D341Med (cell line): ENCODE measurements around the gene EHF.

Source experiments
- DNase-seq: peaks from one replicate; pipeline ENCODE4 v3.0.0; 2012; ENCODE audit warnings: low spot score

The EHF gene

DNA sequence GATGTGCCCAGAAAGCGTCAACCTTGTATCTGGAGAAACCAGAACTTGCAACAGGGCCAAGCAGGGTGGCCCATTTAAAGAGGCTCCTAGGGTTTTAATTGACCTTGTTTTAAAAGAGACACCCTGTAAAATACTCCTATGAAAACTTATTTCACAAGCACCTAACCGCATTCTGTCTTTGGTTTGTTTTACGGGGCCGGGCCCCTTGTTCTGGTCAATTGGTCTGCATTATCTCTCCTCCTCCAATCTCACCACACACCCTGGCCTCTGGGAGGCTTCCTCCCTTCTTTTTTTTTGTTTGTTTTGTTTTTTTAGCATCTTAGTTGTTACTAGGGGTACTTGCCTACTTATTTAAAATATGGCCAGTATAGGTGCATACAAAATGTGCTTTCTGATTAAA, 4.7 kb downstream of the EHF start:
- DNase-seq: no peak

DNA sequence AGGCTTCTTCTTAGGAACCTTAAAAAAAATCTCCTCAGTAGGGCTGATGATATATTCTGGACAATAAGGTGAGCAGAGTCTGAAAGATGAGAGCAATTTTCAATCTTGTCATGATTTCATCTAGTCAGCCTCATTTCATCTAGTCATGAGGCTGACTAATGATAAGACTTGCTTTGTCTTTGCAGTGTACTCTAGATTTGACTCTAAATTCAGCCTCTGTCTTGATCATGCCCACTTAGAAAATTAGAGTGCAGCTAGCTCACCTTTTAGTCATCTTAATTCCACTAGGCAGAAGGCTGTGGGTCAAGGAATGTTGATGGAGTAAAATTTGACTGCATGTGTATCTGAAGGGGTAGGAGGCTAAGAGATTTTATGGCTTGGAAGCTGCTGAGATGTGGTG, 5.5 kb downstream of the EHF start:
- no peak for DNase-seq

DNA sequence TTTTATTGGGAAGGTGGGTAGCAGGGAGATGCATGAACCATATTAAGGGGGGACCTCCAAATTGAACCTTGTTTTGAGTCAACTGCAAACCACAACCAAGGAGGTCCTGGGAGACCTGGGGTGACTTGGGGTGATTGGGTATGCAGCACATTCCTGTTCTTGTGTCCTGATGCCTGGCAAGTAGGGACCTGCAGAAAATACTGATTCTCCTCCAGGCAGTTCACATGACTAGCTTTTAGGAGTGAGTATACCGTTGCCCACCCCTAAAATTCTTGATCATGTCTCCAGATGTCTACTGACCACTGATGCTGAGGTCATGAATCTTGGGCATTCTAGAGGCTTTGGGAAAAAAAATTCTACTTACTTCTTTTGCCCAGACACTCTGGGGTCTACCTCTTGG, 6.3 kb downstream of the EHF start:
- no peak for DNase-seq

DNA sequence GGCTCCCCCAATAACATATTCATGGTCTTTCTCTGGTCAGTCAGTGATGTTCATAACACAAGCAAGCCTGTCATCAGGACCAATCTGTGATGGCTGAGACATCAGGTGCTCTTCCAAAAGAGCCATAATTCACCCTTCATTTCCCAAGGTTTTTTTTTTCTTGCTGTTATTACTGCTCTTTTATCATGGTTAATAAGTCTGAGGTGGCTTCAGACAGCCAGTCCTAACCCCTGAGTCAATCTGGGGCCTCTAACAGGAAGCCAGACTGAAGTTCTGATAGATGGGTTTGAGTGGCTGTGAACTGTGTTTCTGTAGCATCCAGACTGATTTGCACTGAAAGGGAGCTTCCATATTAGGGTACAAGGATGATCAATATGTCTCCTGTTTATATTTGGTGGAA, 8.8 kb downstream of the EHF start:
- DNase-seq: no peak

DNA sequence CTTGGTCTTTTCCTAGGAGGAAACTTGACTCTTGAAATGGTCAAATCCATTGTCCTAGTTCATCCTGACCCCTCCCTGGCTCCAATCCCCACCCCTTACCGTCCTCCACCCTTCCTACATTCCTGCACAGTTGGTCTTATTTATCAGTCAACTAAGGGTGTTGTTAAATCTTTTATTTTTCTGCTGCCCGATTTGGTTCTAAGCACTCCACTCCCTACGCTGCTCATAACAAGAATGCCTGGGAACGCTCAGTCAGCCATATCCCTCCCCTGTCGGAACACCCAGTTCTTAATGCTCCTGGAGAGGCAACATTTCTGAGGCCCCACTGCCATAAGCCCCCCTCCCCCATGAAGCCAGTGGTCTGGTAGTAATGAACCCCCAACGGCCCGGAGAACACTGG, 9.7 kb downstream of the EHF start:
- DNase-seq: no peak

DNA sequence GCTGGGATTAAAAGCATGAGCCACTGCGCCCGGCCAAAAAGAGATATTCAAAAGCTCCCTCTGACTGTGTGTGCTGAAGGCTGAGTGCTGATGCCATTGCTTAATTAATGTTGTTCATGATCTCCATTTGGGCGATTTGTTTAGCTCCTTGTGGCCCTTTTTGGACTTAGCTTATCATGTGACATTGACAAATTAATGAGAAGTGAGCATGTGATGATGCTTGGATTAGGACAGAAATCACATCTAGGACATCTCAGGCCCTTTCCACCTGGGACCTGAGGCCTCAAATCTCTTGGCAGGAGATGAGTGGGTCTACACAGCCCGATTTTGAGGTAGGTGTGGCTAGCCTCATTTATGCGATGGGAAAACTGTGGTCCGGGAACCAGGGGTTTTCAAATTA, 10.4 kb downstream of the EHF start:
- DNase-seq: no peak

DNA sequence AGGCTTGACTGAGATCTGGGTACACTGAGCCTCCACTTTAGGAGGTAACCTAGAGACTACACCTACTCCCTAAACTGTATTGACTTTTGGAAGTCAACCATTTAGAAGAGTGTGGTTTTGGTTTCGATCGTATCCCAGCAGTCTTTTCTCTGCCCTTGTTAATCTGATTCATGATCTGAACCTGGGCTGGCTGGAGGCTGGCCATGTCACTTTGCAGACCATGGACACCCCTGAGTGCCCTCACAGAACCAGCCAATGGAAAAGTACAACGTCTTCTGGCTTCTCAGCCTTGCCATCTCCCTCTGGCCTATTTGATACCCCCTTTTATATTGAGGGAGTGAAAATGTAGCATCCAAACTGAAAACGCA, 10.8 kb downstream of the EHF start:
- DNase-seq: no peak

DNA sequence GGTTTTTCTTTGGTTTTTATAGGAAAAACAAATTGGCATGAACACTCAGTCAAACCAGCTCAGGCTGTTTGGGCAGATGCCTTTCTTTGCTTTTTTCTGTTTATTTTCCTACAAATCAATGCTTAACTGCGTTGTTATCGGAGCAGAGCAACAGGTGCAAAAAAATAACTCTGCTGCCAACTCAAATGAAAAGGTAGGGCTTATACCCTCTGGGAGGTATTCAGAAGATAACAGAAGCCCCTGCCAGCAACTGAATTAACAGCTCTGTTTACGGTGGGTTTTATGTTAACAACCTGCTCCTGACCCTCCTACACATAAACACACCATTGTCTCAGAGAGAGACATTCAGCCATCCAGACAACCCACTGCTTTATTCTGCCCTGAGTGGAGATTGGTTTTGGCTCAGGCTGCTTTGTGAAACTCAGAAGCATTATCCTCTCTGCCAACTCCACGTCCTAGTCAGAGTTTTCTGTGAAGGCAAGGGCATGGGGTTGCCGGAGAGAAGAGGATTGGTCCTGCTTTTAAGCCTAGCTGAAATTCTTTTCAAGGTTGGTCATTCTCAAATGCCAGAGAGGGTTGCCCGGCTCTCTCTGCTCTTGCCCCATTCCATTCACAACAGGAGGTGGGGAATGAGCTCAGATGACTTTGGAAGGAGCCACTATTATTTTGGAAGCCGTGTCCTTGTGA, 11.4 kb downstream of the EHF start:
- no peak for DNase-seq

DNA sequence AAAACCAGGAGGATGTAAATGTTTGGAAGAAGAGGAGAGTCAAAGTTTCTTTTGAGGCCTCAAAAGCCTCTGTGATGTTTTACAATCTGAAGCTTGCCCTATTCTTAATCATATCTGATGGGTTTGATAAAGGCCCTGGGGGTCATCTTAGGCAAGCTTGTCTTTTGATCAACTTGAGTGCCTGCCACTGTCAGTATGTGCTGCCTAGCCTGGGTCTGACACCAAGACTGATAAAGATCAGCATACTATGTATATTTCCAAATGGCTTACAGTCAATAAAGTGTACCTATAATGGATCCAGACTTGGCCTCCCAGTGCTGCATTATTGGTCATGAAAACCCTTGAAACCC, 12.7 kb downstream of the EHF start:
- DNase-seq: no peak

DNA sequence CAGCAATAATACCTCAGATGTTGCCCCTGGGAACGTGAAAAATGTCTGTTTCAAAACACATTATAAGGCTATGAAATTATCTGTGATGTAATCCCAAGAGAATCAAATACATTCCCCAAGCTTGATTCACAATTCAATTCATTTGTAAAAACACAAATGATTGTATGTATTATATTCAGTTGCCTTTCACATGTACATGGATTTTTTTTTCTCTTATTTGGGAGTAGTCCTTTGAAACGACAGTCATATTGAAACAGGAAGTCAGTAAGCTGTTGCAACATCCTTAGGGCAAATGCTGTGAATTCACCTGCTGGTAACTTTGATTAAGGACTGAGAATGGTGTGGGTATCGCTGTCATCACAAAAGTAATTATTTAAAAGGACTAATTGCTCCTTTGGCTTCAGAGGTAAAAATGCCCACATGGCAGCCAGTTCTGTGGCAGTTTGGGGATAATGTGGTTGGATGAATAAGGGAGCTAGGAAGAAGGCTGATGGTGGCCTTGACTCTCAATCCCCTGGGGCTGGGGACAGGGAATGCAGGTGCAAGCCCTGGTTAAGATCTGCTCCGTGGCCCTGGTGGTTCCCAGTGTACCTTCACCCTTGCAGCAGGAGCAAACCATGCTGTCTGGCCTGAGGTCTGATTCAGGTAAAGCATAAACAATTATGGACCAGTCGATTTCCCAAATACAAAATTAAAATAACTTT, 13.2 kb downstream of the EHF start:
- no peak for DNase-seq

DNA sequence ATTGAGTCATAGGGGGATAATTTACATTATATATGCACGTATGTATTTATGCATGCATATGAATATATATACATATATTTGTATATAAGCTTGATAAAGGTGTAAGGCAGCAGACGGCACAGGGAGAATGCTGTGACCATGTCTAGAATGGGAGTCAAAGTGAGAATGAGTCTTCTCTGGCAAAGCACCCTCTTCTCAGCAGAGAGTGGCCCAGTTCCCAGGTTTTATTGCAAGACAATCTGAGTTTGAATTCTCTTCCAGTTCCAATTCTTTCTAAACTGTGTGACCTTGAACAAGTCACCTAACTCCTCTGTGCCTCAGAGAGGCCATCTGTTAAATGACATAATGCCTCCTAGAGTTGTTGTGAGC, 13.8 kb downstream of the EHF start:
- no peak for DNase-seq

DNA sequence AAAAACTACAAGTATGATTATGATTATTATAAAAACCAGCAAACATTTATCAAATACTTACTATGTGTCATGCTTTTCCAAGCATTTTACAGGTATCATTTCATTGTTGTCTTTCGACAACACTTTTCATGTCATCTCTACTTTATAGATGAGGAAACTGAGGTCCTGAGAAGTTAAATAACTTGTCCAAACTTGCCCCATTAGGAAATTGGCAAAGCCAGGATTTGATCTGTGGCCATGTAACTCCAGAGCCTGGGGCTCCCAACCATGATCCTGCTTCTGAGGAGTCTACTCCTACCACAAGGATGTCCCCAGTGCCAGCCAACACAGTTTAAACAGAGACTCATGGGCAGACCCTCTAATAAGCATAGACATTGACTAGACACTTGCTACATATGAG, 15.2 kb downstream of the EHF start:
- DNase-seq: no peak

DNA sequence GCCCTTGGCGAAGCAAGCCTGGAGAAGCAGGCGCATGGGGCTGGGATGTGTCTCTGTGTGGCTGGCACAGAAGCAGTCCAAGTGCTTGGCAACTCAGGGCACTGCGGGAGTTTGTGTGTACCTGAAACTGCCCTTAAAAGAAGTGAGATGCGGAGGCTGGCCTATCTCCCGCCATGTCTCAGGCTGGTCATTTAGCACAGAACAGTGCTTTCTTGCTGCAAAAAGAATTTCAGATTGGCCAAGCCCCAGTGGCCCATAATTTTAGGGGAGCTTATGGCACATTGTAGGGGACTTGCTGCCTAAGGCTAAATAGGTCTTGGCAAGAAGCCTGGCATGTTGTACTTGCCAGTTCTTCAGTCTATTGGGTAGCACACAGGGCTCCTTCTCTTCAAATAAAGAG, 16.4 kb downstream of the EHF start:
- DNase-seq: no peak

DNA sequence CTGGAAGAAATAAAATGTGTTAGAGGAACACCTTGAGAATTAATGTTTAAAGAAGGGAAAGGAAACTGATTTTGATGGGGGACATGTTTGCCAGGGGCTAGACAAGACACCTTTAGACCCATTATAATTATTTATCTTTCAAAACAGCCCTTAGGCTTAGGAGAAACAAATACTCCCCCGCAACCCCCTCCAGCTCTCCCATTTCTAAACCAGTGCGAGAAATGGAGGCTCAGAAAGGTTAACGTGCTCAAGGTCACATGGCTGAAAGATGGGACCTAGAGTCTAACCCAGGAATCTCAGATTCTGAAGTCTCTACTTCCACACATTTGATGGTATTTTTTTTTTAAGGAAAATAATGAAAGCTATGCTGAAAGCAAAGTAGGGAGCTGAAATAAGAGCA, 18.0 kb downstream of the EHF start:
- no peak for DNase-seq

DNA sequence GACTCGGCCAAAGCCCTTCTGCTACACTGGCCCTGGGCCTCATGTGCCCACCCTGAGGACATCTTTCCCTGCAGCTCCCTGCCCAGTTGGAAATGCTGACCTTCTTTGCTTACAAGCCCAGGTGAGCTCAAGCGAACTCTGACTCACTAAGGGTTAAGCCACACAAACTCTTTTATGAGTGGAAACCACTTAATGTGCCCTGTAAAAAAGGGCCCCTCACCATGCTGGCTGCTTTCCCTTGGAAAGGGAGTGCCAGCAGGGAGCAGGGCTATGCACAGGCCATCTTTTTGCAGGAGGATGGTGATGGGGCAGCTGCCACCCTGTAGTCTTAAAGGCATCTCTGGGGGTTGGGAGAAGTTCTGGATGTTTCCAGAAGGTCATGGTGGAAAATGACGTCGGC, 18.7 kb downstream of the EHF start:
- no peak for DNase-seq

DNA sequence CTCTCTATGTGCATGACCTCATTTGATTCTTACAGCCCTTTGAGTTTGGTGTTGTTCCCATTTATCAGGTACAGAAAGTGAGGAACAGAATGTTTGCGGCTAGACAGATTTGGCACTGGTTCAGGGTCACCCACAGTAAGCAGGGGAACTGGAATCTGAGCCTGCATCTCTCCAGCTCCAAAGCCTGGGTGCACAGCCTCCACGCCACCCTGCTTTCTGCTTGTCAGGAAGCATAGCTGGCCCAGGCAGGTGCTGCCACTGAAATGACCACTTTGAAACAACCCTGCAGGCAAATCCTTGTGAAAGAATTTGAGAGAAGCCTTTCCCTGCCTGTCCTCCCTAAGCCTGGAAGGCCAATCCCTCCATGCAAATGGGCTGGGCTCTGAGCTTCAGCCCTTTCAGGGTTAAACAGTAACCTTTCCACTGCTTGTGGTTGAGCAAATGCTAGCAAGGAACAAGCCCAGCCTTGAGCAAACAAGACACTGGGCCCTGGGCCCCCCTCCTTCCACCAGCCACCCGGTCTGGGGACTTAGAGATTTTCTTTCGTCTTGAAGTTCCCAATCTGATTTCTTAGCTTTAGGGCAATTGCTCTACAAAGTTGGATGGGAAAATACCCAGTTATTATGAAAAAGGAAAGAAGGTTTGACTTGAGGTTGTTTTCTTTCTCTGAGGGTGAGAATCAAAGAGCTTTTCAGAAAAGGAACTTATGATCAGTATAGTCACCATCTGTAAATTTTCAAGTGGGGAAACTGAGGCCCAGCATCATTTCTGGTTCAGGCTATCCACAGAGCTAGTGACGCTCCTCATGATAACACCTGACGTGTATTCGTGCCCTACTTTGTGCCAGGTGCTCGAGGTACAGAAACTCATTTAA, 19.4 kb downstream of the EHF start:
- DNase-seq: no peak

DNA sequence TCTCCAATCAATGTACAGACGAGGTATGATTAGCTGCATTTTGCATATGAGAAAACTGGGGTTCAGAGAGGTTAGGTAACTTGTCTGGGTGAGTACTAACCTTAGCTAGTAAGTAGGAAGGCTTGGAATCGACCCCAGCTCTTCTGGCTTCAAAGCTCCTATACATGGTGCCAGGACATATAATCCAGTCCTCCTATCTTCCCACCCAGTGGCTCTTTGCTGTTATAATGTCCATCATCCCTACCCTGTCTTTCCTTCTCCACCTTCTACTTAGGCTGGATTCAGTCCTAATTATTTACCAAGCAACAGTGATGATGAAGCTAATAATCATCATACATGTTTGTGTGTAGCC, 20.0 kb downstream of the EHF start:
- no peak for DNase-seq

DNA sequence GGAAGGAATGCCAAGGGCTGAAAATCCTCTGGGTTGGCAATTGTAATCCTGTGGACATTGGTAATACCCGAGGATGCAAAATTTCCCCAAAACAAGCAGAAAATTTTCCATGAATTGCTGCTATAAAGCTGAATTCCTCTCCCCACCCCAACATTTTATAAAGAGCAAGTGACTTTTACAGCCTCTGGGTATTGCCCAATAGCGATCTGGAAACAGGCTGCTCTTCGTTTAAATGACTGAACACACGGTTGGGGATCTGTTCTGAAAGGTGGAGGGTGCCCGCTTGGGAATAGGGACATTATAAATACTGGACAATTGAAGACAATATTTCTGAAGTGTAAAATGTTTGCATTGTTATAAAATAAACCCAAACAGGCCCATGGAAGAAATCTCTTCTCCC, 20.6 kb downstream of the EHF start:
- no peak for DNase-seq

DNA sequence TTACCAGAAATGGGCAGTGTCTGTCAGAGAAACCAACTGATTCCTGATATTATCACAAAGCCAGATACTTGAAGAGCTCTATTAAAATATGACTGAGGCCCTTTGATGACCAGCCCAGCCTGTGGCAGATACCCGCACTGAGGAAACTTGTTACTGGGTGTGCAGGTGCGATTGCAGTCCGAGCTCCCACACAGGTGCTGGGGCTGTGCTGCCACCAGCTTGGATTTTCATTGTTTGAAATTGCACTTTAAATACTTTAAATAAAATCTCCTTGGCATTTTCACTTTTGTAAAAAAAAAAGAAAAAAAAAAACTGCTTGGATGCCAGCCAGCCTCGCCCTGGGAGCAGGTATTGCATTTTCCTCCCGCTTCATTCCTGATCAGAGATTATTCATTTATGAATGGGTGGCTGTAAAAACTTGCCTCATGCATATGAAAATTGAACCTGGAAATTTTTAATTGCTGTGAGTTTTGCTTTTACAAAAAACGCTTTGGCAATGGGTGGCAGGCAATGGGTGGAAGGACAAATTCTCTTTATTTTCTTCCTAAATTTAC, 21.2 kb downstream of the EHF start:
- no peak for DNase-seq

DNA sequence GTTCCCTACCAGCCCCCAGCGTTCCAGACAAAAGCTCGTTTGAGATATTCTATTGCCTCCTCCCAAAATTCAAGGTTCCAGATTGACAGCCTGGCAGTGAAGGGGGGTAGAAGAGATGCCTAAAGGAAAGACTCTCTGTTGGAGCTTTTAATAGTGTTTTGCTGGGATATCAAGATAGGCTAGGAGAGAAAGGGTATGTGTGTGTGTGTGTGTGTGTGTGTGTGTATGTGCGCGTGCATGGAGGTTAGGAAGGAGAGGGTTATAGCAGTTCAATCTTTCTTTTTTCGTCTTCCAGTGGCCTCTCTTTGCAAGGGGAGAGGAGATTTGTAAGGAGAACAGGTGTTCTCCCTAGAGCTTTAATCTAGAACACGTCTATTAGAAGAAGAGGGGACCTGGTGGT, 22.0 kb downstream of the EHF start:
- no peak for DNase-seq

DNA sequence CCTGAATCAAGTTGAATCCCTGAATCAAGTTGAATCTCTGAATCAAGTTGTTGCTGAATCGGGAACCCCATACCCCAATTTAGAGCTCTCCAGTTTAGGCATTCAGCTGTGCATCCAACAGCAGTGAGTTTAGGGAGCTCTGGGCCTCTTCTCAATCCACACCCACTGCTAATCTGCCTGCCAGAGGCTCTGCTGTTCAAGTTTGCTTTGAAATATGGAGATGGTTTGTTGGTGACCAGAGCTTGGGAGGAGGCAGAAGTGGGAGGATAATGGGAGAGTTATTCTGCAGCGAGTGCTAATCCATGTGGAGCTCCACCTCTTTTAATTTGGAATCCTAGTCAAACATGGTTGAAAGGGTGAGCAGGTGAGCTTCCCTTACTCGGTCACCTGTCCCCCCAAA, 22.4 kb downstream of the EHF start:
- DNase-seq: no peak

DNA sequence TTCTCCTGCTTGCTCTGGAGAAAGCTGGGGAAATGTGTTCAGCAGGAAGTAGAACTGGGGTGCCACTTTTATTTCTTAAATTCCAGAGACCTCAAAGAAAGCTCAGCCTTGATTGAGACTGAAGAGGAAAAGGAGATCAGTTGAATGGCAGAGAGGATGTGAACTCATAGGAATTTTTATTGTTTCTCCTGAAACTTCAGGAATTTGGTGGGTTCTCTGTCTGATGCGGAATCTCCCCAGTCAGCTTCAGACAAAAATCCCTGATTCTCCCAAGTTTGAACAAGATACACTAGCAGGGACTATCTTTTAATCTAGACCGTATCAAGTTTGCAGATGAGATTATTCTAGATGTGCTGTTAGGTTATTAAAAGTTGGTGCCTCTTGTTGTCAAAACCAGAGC, 23.0 kb downstream of the EHF start:
- DNase-seq: no peak

DNA sequence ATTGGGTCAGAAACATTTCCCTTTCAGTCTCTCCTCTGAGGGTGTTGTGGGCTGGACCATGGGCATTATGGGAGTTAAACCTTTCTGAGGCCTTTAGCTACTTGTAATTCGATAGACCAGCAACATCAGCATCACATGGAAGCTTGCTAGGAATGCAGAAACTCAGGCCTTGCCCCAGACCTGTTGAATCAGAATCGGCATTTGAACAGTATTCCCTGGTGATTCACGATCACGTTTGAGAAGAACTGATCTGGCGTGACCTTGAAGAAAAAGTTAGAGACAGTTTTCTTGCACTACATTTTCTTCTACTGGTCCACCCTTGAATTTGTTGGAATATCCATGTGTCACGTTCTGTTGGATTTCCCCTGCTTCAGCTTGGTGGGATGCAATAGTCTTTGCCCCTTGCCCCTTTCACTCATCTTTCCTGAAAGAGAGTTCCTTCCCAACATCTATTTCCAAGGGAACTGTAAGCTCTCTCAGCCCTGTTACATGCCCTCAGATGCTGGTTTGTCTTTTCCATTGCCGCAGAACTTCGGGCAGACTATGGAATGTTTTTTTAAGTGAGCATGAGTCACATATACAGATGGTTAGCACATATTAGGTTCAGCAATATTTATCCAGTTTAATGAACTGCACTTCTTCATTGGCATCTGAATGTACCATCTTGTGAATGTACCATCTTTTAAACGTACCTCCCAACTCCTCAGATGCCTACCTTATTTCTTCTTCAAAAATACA, 23.9 kb downstream of the EHF start:
- DNase-seq: no peak
